Neural crest cell (in vitro differentiated cells): ENCODE results near the gene AKR1A1. TPM values are rescaled to one million over a fixed set of nuclear protein-coding genes. Genes with fewer than 3 reads are reported as not detected.

Experiments used
- DNase-seq: peaks from one replicate; pipeline ENCODE4 v3.0.0; 2021; ENCODE audit warnings: low read depth, mixed read lengths, low spot score
- H3K27ac Mint-ChIP-seq: one replicate; pipeline ENCODE4 v1.8.0; 2021; ENCODE audit warnings: mild to moderate bottlenecking, mixed read lengths; ENCODE audit not compliant: unreplicated experiment
- H3K27me3 Mint-ChIP-seq: 2 replicates; pipeline ENCODE4 v1.8.0; 2021; ENCODE audit warnings: low read depth, mild to moderate bottlenecking, mixed read lengths
- H3K36me3 Mint-ChIP-seq: 2 replicates; pipeline ENCODE4 v1.8.0; 2021; ENCODE audit warnings: low read depth, mild to moderate bottlenecking, mixed read lengths
- H3K4me1 Mint-ChIP-seq: 2 replicates; pipeline ENCODE4 v1.8.0; 2021; ENCODE audit warnings: mixed read lengths
- H3K4me3 Mint-ChIP-seq: one replicate; pipeline ENCODE4 v1.8.0; 2021; ENCODE audit warnings: mild to moderate bottlenecking, mixed read lengths
- H3K9me3 Mint-ChIP-seq: 2 replicates; pipeline ENCODE4 v1.8.0; 2021; ENCODE audit warnings: mixed read lengths
- total RNA-seq: library from RNA; stranded (reverse); gene quantifications from 2 replicates; pipeline ENCODE4 v1.2.1, GENCODE V29; 2021
- TF ChIP-seq, protein P1 (sequence below): fragments of 200-600 bp; sonication (generic); conservative IDR thresholded peaks from 2 replicates; pipeline ENCODE4 v1.5.0; 2021; ENCODE audit warnings: antibody characterized with exemption, mild to moderate bottlenecking

Gene AKR1A1
- total RNA-seq, 1 donor from 2014 or later: 192 TPM

DNA sequence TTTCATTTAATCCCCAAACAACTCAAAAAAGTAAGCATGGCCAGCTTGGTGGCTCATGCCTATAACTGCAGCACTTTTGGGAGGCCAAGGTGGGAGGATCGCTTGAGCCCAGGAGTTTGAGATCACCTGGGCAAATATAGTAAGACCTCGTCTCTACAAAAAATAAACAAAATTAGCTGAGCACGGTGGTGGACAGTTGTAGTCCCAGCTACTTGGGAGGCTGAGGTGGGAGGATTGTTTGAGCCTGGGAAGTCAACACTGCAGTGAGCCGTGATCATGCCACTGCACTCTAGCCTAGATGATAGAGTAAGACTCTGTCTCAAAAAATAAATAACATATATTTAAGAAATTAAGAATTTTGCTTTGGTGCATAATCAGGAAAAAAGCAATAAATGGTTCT lies 6.1 kb upstream of the AKR1A1 start:
- DNase-seq: no peak
- H3K9me3 Mint-ChIP-seq: no peaks in the 10 kb centered on the region
- no peaks in the 10 kb centered on the region for H3K36me3 Mint-ChIP-seq
- H3K4me1 Mint-ChIP-seq: no peaks in the 10 kb centered on the region
- TF ChIP-seq, protein P1, sequence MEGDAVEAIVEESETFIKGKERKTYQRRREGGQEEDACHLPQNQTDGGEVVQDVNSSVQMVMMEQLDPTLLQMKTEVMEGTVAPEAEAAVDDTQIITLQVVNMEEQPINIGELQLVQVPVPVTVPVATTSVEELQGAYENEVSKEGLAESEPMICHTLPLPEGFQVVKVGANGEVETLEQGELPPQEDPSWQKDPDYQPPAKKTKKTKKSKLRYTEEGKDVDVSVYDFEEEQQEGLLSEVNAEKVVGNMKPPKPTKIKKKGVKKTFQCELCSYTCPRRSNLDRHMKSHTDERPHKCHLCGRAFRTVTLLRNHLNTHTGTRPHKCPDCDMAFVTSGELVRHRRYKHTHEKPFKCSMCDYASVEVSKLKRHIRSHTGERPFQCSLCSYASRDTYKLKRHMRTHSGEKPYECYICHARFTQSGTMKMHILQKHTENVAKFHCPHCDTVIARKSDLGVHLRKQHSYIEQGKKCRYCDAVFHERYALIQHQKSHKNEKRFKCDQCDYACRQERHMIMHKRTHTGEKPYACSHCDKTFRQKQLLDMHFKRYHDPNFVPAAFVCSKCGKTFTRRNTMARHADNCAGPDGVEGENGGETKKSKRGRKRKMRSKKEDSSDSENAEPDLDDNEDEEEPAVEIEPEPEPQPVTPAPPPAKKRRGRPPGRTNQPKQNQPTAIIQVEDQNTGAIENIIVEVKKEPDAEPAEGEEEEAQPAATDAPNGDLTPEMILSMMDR: no peak
- no peak overlapping the region for H3K27ac Mint-ChIP-seq
- no peak overlapping the region for H3K4me3 Mint-ChIP-seq
- H3K27me3 Mint-ChIP-seq: peaks cover 15% of the 10 kb centered on the region

DNA sequence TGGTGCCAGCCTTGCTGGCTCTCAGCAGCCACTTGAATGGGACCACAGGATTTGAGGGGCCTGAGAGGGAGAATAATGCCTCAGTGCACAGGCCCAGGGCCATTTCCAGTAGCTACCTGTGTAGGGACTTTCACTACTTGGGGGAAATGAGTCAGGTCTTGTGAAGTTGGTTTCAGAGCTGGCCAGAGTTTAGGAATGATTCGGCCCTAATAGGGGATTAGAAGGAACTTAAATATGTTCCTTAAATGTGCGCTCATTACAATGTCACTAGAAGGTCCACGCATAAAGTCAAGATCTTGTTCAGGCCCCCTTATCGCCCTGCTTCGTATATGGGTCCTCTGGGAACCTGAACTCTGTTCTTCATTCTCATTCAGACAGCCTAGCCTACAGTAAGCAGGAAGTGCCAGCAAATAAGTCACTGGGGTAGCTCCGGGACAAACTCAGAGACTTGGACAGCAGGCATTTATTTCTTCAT lies 5.6 kb upstream of the AKR1A1 start:
- TF ChIP-seq, protein P1: no peak
- no peak for DNase-seq
- Mint-ChIP-seq H3K4me3 (peak overlapping the region; percentile 42), H3K36me3 (no peaks in the 10 kb centered on the region), H3K4me1 (no peaks in the 10 kb centered on the region), H3K27me3 (peaks cover 15% of the 10 kb centered on the region), H3K9me3 (no peaks in the 10 kb centered on the region), H3K27ac (no peak overlapping the region)

DNA sequence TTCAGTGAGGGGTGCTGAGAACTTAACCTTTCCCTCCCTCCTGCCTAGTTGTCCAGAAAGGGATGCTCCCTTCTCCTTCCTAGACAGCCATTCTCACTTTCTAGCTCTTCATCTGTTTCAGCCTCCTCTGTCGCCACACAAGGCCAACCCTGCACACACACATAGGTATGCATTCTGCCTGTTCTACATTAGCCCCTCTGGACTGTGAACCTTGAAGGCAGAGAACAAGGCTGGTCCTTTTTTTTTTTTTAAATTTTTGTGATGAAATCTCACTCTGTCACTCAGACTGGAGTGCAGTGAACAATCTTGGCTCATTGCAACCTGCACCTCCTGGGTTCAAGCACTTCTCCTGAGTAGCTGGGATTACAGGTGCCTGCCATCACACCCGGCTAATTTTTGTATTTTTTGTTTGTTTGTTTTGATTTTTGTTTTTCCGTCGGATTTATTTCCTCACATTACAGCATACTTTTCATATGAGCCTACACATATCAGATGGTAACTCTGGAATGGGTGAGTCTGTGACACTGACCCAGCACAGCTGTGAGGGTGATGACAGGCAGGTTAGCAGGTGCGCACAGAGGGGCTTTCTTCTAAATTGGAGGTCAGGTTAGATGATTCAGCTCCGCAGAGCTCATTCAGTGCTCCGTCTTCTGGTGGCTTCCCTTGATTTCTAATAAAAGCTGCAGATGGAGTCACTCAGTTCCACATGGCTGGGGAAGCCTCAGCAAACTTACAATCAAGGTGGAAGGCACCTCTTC lies 4.9 kb upstream of the AKR1A1 start:
- Mint-ChIP-seq H3K4me3 (no peak overlapping the region), H3K36me3 (no peaks in the 10 kb centered on the region), H3K27me3 (peaks cover 15% of the 10 kb centered on the region), H3K4me1 (peaks cover 4% of the 10 kb centered on the region), H3K27ac (no peak overlapping the region), H3K9me3 (no peaks in the 10 kb centered on the region)
- TF ChIP-seq, protein P1: no peak
- no peak for DNase-seq

DNA sequence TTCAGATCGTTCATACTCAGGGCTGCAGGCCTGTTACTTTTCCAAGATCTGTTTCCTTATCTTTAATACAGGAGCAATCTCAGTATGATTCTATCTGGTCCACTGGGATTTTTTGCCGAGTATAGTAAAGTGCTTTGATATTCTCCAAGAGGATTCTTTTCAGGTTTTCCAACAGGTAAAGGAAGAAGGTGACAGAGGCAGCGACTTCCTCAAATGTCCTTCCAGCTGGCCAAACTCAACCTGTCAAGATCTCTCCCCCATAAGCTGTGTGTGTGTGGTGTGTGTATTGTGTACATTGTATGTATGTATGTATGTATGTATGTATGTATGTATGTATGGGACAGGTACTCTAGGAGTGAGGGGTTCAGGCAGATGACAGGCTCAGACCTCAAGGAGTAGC lies 1.1 kb downstream of the AKR1A1 start:
- Mint-ChIP-seq H3K4me3 (peak overlapping the region; percentile 98), H3K27ac (peak overlapping the region; percentile 96), H3K9me3 (no peaks in the 10 kb centered on the region), H3K36me3 (peaks cover 5% of the 10 kb centered on the region), H3K27me3 (no peaks in the 10 kb centered on the region), H3K4me1 (peaks cover 22% of the 10 kb centered on the region)
- DNase-seq: no peak
- TF ChIP-seq, protein P1: no peak

DNA sequence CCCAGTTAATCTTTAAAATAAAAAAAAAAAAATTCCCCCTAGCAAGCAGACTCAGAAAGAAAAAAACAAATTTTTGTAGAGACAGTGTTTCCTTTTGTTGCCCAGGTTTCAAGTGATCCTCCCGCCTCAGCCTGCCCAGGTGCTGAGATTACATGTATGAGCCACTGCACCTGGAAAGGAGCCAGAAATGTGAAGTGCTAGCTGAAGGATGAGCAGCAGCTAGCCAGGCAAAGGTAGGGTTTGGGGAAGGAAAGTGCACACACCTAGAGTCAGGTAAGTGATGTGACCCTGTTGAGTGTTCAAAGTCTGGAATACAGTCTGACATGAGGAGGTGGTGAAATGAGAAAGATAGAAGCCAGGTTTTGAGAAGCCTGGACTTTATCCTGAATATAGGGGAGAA lies 1.7 kb downstream of the AKR1A1 start:
- Mint-ChIP-seq H3K36me3 (peaks cover 5% of the 10 kb centered on the region), H3K4me1 (peaks cover 22% of the 10 kb centered on the region), H3K27me3 (no peaks in the 10 kb centered on the region), H3K4me3 (peak overlapping the region; percentile 48), H3K9me3 (no peaks in the 10 kb centered on the region), H3K27ac (no peak overlapping the region)
- TF ChIP-seq, protein P1: no peak
- DNase-seq: no peak
